Measurements from ENCODE around the gene NLRP4. TPM values are rescaled to one million over a fixed set of nuclear protein-coding genes. Genes with fewer than 3 reads are reported as not detected.

The NLRP4 gene
- total RNA-seq, 2 donors from 2014 or later, result not detected

DNA sequence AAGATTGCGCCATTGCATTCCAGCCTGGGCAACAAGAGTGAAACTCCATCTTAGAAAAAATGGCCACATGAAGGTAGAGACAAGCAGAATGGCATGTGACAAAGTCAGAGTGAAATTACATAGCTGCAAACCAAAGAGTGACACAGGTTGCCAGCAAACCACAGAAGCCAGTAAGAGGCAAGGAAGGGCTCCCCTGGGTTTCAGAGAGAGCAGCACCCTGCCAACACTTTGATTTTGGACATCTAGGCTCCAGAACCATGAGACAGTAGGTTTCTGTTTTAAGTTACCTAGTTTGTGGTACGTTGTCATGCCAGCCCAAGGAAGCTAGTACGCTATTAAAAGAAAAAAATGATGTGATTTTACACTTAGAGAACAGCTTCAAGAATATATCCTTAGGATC lies 1.9 kb downstream of the NLRP4 start:
- H3K27me3 Mint-ChIP-seq (ENCODE audit: low read depth), result no peaks in the 10 kb centered on the region
- H3K9me3 Mint-ChIP-seq, result peaks cover 0 to 4% of the 10 kb centered on the region in 2 donors
- no peak for DNase-seq
- no peak overlapping the region for H3K27ac Mint-ChIP-seq
- H3K4me1 Mint-ChIP-seq (ENCODE audit: low read depth), result no peaks in the 10 kb centered on the region
- H3K36me3 Mint-ChIP-seq (ENCODE audit: insufficient read depth in 2 of 2), result peaks cover 0 to 2% of the 10 kb centered on the region in 2 donors
- no peak for ATAC-seq (replicated peaks in 1 of 2)
- no peak overlapping the region for H3K4me3 Mint-ChIP-seq

DNA sequence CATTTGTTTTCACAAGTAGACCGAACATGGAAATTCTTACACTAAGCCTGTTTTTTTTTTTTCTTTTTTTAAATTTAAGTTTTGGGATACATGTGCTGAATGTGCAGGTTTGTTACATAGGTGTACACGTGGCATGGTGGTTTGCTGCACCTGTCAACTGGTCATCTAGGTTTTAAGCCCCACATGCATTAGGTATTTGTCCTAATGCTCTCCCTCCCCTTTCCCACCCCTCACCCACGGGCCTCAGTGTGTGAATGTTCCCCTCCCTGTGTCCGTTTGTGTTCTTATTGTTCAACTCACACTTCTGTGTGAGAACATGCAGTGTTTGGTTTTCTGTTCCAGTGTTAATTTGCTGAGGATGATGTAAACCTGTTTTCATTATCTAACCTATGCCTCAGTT lies 2.6 kb downstream of the NLRP4 start:
- Mint-ChIP-seq H3K27ac (no peak overlapping the region), H3K36me3 (ENCODE audit: insufficient read depth in 2 of 2) (peaks cover 2% of the 10 kb centered on the region in 2 donors), H3K9me3 (peaks cover 2 to 5% of the 10 kb centered on the region in 2 donors), H3K4me3 (no peak overlapping the region), H3K4me1 (ENCODE audit: low read depth) (no peaks in the 10 kb centered on the region), H3K27me3 (ENCODE audit: low read depth) (no peaks in the 10 kb centered on the region)
- DNase-seq (no peak), ATAC-seq (replicated peaks in 1 of 2) (no peak)

DNA sequence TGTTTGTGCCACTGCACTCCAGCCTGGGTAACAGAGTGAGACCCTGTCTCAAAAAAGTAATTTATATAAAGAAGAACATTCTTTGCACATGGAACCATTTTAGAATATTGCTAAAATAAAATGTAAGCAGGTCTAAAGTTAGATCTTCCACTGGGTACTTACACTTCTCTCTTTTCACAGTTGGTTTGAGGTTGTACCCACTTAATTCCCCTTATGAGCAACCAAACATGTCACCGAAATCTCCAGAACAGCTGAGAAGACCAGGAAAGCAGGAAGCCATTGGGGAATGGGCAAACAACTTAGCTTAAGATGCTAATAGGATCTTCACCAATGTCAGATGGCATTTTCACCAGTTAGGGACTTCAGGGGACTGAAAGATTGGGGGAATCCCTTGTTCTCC lies 18.8 kb downstream of the NLRP4 start:
- Mint-ChIP-seq H3K4me1 (ENCODE audit: low read depth) (no peaks in the 10 kb centered on the region), H3K27ac (no peak overlapping the region), H3K9me3 (peaks cover 8 to 9% of the 10 kb centered on the region in 2 donors), H3K36me3 (ENCODE audit: insufficient read depth in 2 of 2) (peaks cover 1 to 5% of the 10 kb centered on the region in 2 donors), H3K27me3 (ENCODE audit: low read depth) (no peaks in the 10 kb centered on the region), H3K4me3 (no peak overlapping the region)
- ATAC-seq (replicated peaks in 1 of 2) (no peak), DNase-seq (no peak)

DNA sequence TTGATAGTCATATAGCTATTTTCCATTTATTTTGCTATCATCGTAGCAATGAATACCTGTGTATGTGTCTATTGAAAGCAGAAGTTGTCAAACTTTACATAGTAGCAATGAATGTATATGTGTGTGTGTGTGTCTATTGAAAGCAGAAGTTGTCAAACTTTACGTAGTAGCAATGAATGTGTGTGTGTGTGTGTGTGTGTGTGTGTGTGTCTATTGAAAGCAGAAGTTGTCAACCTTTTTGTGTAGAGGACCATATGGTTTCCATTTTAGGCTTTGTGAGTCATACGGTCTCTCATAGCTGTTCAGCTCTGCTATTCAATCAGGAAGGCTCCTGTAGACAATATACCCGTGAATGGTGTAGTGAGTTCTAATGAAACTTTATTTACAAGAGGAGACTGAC lies 20.8 kb downstream of the NLRP4 start:
- H3K27me3 Mint-ChIP-seq (ENCODE audit: low read depth), result no peaks in the 10 kb centered on the region
- peaks cover 0 to under 1% of the 10 kb centered on the region in 2 donors for H3K36me3 Mint-ChIP-seq (ENCODE audit: insufficient read depth in 2 of 2)
- ATAC-seq (replicated peaks in 1 of 2), result no peak
- peaks cover 4 to 8% of the 10 kb centered on the region in 2 donors for H3K9me3 Mint-ChIP-seq
- DNase-seq, result no peak
- no peak overlapping the region for H3K4me3 Mint-ChIP-seq
- H3K4me1 Mint-ChIP-seq (ENCODE audit: low read depth), result no peaks in the 10 kb centered on the region
- H3K27ac Mint-ChIP-seq, result no peak overlapping the region

DNA sequence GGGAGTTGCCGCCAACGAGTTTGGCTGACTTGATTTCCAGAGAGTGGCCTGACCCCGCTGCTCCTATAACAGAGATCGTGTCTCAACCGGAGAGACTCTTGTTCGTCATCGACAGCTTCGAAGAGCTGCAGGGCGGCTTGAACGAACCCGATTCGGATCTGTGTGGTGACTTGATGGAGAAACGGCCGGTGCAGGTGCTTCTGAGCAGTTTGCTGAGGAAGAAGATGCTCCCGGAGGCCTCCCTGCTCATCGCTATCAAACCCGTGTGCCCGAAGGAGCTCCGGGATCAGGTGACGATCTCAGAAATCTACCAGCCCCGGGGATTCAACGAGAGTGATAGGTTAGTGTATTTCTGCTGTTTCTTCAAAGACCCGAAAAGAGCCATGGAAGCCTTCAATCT lies 21.6 kb downstream of the NLRP4 start:
- Mint-ChIP-seq H3K4me1 (ENCODE audit: low read depth) (no peaks in the 10 kb centered on the region), H3K36me3 (ENCODE audit: insufficient read depth in 2 of 2) (no peaks in the 10 kb centered on the region), H3K4me3 (no peak overlapping the region), H3K27ac (no peak overlapping the region), H3K27me3 (ENCODE audit: low read depth) (no peaks in the 10 kb centered on the region), H3K9me3 (peaks cover 3 to 6% of the 10 kb centered on the region in 2 donors)
- no peak for DNase-seq
- no peak for ATAC-seq (replicated peaks in 1 of 2)

DNA sequence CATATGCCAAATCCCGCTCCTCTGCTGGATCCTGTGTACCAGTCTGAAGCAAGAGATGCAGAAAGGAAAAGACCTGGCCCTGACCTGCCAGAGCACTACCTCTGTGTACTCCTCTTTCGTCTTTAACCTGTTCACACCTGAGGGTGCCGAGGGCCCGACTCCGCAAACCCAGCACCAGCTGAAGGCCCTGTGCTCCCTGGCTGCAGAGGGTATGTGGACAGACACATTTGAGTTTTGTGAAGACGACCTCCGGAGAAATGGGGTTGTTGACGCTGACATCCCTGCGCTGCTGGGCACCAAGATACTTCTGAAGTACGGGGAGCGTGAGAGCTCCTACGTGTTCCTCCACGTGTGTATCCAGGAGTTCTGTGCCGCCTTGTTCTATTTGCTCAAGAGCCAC lies 22.1 kb downstream of the NLRP4 start:
- no peaks in the 10 kb centered on the region for H3K36me3 Mint-ChIP-seq (ENCODE audit: insufficient read depth in 2 of 2)
- H3K4me1 Mint-ChIP-seq (ENCODE audit: low read depth), result no peaks in the 10 kb centered on the region
- no peak overlapping the region for H3K4me3 Mint-ChIP-seq
- ATAC-seq (replicated peaks in 1 of 2) (no peak), DNase-seq (no peak)
- H3K9me3 Mint-ChIP-seq, result peaks cover 3 to 8% of the 10 kb centered on the region in 2 donors
- H3K27ac Mint-ChIP-seq, result no peak overlapping the region
- H3K27me3 Mint-ChIP-seq (ENCODE audit: low read depth), result no peaks in the 10 kb centered on the region

DNA sequence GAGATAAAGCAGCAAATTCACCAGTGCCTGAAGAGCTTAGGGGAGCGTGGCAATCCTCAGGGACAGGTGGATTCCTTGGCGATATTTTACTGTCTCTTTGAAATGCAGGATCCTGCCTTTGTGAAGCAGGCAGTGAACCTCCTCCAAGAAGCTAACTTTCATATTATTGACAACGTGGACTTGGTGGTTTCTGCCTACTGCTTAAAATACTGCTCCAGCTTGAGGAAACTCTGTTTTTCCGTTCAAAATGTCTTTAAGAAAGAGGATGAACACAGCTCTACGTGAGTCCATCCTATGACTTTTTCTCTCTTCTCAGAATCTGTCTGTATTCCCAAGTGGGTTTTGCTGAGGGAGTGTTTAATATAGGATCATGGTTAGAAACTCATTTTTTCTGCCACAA lies 22.6 kb downstream of the NLRP4 start:
- H3K4me1 Mint-ChIP-seq (ENCODE audit: low read depth), result no peaks in the 10 kb centered on the region
- H3K9me3 Mint-ChIP-seq, result peaks cover 0 to 5% of the 10 kb centered on the region in 2 donors
- H3K4me3 Mint-ChIP-seq, result no peak overlapping the region
- ATAC-seq (replicated peaks in 1 of 2) (no peak), DNase-seq (no peak)
- no peak overlapping the region for H3K27ac Mint-ChIP-seq
- no peaks in the 10 kb centered on the region for H3K36me3 Mint-ChIP-seq (ENCODE audit: insufficient read depth in 2 of 2)
- H3K27me3 Mint-ChIP-seq (ENCODE audit: low read depth), result no peaks in the 10 kb centered on the region

DNA sequence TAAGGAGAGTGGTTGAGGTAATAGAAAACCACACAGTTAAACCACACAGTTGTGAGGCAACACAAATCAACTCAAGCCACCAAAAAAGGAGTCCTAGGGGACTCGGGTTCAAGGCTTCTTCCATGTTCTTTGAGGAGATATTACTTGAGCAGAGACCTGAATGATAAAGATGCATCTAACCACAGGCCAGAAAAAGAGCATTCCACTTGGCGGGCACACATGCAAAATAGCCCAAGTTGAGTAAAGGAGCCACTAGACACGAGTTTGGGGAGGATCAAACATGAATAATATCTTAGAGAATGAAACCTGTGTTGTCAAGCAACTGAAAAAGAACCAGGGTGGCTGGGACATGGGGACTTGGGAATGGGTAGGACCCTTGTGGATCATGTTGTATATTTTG lies 30.2 kb downstream of the NLRP4 start:
- no peak overlapping the region for H3K27ac Mint-ChIP-seq
- no peak for ATAC-seq (replicated peaks in 1 of 2)
- no peaks in the 10 kb centered on the region for H3K4me1 Mint-ChIP-seq (ENCODE audit: low read depth)
- no peaks in the 10 kb centered on the region for H3K27me3 Mint-ChIP-seq (ENCODE audit: low read depth)
- DNase-seq, result no peak
- H3K4me3 Mint-ChIP-seq, result no peak overlapping the region
- H3K36me3 Mint-ChIP-seq (ENCODE audit: insufficient read depth in 2 of 2), result peaks cover 0 to 8% of the 10 kb centered on the region in 2 donors
- H3K9me3 Mint-ChIP-seq, result peaks cover 6 to 17% of the 10 kb centered on the region in 2 donors

DNA sequence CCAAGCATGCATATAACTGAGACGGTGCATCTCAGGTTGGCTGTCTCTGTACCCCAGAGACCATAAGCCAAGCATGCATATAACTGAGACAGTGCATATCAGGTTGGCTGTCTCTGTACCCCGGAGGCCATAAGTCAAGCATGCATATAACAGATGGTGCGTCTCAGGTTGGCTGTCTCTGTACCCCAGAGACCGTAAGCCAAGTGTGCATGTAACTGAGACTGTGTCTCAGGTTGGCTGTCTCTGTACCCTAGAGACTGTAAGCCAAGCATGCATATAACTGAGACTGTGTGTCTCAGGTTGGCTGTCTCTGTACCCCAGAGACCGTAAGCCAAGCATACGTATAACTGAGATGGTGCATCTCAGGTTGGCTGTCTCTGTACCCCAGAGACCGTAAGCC lies 30.8 kb downstream of the NLRP4 start:
- H3K4me1 Mint-ChIP-seq (ENCODE audit: low read depth), result no peaks in the 10 kb centered on the region
- peaks cover 0 to 8% of the 10 kb centered on the region in 2 donors for H3K36me3 Mint-ChIP-seq (ENCODE audit: insufficient read depth in 2 of 2)
- DNase-seq (no peak), ATAC-seq (replicated peaks in 1 of 2) (no peak)
- no peak overlapping the region for H3K27ac Mint-ChIP-seq
- H3K27me3 Mint-ChIP-seq (ENCODE audit: low read depth), result no peaks in the 10 kb centered on the region
- peaks cover 4 to 17% of the 10 kb centered on the region in 2 donors for H3K9me3 Mint-ChIP-seq
- no peak overlapping the region for H3K4me3 Mint-ChIP-seq

DNA sequence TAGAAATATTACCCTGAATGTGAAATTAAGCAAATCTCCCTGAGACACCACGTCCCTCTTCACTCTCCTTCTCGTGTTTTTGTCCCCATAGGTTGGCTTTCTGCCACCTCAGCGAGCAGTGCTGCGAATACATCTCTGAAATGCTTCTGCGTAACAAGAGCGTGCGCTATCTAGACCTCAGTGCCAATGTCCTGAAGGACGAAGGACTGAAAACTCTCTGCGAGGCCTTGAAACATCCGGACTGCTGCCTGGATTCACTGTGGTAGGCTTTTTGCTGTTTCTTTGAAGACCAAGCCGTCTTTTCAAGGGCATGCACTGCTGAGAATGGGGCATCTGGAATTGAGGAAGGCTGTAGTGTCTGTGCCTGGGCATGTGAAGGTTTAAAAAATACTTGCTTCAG lies 34.4 kb downstream of the NLRP4 start:
- no peak overlapping the region for H3K27ac Mint-ChIP-seq
- H3K4me3 Mint-ChIP-seq, result no peak overlapping the region
- no peaks in the 10 kb centered on the region for H3K4me1 Mint-ChIP-seq (ENCODE audit: low read depth)
- peaks cover 2 to 18% of the 10 kb centered on the region in 2 donors for H3K9me3 Mint-ChIP-seq
- H3K27me3 Mint-ChIP-seq (ENCODE audit: low read depth), result no peaks in the 10 kb centered on the region
- no peak for ATAC-seq (replicated peaks in 1 of 2)
- DNase-seq, result no peak
- H3K36me3 Mint-ChIP-seq (ENCODE audit: insufficient read depth in 2 of 2), result peaks cover 0 to 8% of the 10 kb centered on the region in 2 donors

DNA sequence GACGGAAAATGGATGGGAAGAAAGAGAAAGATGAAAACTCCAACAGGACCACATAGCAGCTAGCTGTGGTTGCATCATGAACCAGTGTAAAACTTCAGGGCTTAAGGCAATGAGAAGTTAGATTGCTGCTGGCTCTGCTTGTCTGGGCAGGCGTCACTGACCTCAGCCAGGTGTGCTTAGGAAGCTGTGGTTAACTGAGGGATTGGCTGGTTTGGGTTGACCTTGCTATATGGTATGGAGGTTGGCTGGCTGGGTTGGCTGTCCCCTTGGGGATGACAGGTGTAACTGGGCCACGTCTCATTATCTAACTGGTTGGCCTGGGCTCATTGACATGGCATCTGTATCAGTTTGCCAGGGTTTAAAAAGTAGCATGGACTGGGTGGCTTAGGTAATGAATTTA lies 40.9 kb downstream of the NLRP4 start:
- ATAC-seq (replicated peaks in 1 of 2), result no peak
- Mint-ChIP-seq H3K27me3 (ENCODE audit: low read depth) (no peaks in the 10 kb centered on the region), H3K36me3 (ENCODE audit: insufficient read depth in 2 of 2) (peaks cover 0 to 1% of the 10 kb centered on the region in 2 donors)

DNA sequence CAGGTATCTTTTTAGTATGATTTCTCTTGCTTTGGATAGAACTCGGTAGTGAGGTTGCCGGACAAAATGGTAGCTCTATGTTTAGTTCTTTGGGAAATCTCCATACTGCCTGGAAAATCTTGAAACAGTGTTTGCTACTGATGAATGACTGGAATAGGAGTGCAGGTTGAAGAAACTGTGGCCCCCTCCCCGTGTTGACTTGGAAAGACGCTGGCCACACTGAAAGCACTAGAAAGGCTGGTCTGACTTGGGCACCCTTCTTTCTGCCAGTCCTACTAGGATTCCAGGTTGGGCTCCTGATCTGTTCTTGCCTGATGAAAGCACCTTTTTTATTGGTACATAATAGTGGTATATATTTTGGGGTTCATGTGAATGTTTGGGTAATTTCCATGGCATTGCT lies 46.3 kb downstream of the NLRP4 start:
- H3K9me3 Mint-ChIP-seq, result peaks cover 3% of the 10 kb centered on the region in 2 donors
- ATAC-seq (replicated peaks in 1 of 2) (no peak), DNase-seq (no peak)
- no peak overlapping the region for H3K4me3 Mint-ChIP-seq
- no peaks in the 10 kb centered on the region for H3K4me1 Mint-ChIP-seq (ENCODE audit: low read depth)
- H3K36me3 Mint-ChIP-seq (ENCODE audit: insufficient read depth in 2 of 2), result peaks cover 1 to 2% of the 10 kb centered on the region in 2 donors
- H3K27me3 Mint-ChIP-seq (ENCODE audit: low read depth), result no peaks in the 10 kb centered on the region
- H3K27ac Mint-ChIP-seq, result no peak overlapping the region

More for the DNA sequence above, 40.9 kb downstream of the NLRP4 start:
- Mint-ChIP-seq H3K9me3 (peaks cover 4 to 10% of the 10 kb centered on the region in 2 donors), H3K27ac (no peak overlapping the region), H3K4me3 (no peak overlapping the region), H3K4me1 (ENCODE audit: low read depth) (no peaks in the 10 kb centered on the region)
- DNase-seq, result no peak

DNA sequence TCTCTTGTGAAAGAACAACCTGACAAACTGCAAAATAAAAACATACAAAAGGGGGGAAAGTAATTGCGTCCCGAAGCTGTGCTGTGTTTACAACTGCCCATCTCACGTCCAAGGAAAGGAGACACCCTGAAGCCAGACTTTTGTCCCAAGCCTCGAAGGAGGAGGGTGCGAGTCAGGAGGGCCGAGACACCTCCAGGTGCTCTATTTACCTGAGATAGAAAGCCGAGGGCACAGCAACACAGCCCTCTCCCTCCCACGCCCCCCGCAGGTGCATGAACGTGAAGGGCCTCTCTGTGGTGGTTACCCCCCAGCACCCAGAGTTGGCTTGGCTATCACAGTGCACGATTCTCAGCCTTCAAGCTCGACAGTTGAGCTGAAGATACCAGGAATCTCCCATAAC lies 62.6 kb downstream of the NLRP4 start:
- Mint-ChIP-seq H3K27me3 (ENCODE audit: low read depth) (no peaks in the 10 kb centered on the region), H3K4me3 (no peak overlapping the region), H3K27ac (no peak overlapping the region), H3K36me3 (ENCODE audit: insufficient read depth in 2 of 2) (no peaks in the 10 kb centered on the region), H3K9me3 (peaks cover 4 to 7% of the 10 kb centered on the region in 2 donors), H3K4me1 (ENCODE audit: low read depth) (no peaks in the 10 kb centered on the region)
- no peak for ATAC-seq (replicated peaks in 1 of 2)
- no peak for DNase-seq

DNA sequence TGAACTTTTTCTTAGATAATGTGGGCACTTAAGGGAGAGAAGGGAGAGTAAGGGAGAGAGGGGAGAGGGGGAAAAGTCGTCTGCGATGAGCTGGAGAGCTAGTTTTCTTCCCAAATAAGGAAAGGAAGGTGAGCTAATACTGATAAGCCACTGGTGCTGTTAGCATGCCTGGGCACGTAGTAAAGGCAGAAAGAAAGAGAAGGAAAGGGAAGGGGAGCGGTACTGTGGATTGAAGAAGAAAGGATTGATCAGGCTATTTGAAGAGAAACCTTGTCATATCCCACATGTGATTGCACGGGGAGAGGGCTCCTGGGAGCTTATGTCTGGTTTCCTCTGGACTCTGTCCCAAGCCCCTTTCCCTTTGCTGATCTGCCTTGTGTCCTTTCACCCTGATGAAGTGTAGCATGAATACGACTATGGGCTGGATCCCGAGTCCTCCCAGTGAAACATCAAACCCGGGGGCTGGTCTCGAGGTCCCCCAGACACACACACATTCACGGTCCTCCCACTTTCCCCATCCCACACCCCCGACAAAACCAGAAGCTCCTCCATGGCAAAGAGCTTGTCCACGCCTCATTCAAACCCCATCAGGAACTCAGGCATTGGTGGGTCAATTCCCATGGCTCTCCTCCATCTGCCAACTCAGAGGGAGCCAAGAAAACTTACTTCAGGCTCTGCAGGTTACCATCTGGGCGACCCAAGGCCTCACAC lies 65.2 kb downstream of the NLRP4 start:
- ATAC-seq (replicated peaks in 1 of 2) (no peak), DNase-seq (no peak)
- Mint-ChIP-seq H3K9me3 (no peaks in the 10 kb centered on the region), H3K4me3 (no peak overlapping the region), H3K27ac (no peak overlapping the region), H3K4me1 (ENCODE audit: low read depth) (no peaks in the 10 kb centered on the region), H3K36me3 (ENCODE audit: insufficient read depth in 2 of 2) (no peaks in the 10 kb centered on the region), H3K27me3 (ENCODE audit: low read depth) (no peaks in the 10 kb centered on the region)

Measured in activated T-cell treated with anti-CD3 and anti-CD28 coated beads, Interleukin-2, amount 50 U/mL, for 72 hours (primary cell).